GM12878 (cell line): ENCODE measurements around the gene PTPN14. TPM values are rescaled to one million over a fixed set of nuclear protein-coding genes. Genes with fewer than 3 reads are reported as not detected.
A peak's percentile ranks its signal among the peaks of the same experiment; 100 is the strongest.

Source experiments
- ATAC-seq: fragments of 200-7000 bp; cut with Tn5 transposase; 3 replicates; pipeline ENCODE4 v1.9.1; 2020; ENCODE audit warnings: mild to moderate bottlenecking, moderate library complexity
- BruUV-seq: library from RNA; stranded (reverse); fragments of 400-500 nt; replicated peaks from 2 replicates; lab custom pipeline; 2021; lab: Mats Ljungman, UMichigan
- CTCF ChIA-PET: fragments of 300-600 bp; sonication (Branson Sonifier 250); formaldehyde crosslinking; extraction: SDS; loops from one replicate; lab custom pipeline; 2021; ENCODE audit warnings: inconsistent platforms; lab: Yijun Ruan, JAX
- POLR2A ChIA-PET: fragments of 350-600 bp; formaldehyde crosslinking; extraction: SDS; loops from one replicate; lab custom pipeline; 2021; ENCODE audit warnings: inconsistent platforms; lab: Charles Lee
- RAD21 ChIA-PET: fragments of 300-600 bp; sonication (Branson Sonifier 250); formaldehyde crosslinking; loops from one replicate; lab custom pipeline; 2023; ENCODE audit warnings: antibody characterized with exemption; ENCODE audit not compliant: unreplicated experiment; lab: Charles Lee
- SMC1A ChIA-PET: fragments of 300-600 bp; sonication (Branson Sonifier 250); formaldehyde crosslinking; loops from one replicate; lab custom pipeline; 2023; ENCODE audit not compliant: unreplicated experiment, uncharacterized antibody; lab: Charles Lee
- DNase-seq: peaks from one replicate; pipeline ENCODE4 v3.0.0-alpha.2; 2011; ENCODE audit warnings: low read depth, low spot score
- FAIRE-seq: peaks from 3 replicates; lab custom pipeline; 2011; peaks lifted over from hg19 to GRCh38; lab: Jason Lieb, UNC
- H2AFZ ChIP-seq: 2 replicates; pipeline ENCODE4 v1.6.0; 2011; ENCODE audit warnings: low read depth, low read length, control low read depth; ENCODE audit not compliant: control insufficient read depth
- H3K27ac ChIP-seq: 2 replicates; pipeline ENCODE4 v1.5.1; 2011; ENCODE audit warnings: control low read depth; ENCODE audit not compliant: control insufficient read depth, insufficient read depth
- H3K27me3 ChIP-seq, 2 experiments: replicated peaks in 1 of 2; 2 replicates each; pipeline versions ENCODE4 v1.6.0 to v1.6.1; 2011; ENCODE audit warnings: low read length in 1 of 2; ENCODE audit not compliant: control insufficient read depth in 2 of 2, insufficient read depth in 2 of 2
- H3K36me3 ChIP-seq, 2 experiments: 2 replicates each; pipeline ENCODE4 v1.5.1; 2011; ENCODE audit warnings: low read length in 1 of 2; ENCODE audit not compliant: control insufficient read depth in 2 of 2, insufficient read depth in 2 of 2
- H3K4me1 ChIP-seq: 2 replicates; pipeline ENCODE4 v1.6.1; 2011; ENCODE audit warnings: mild to moderate bottlenecking, low read length, moderate library complexity, mixed read lengths; ENCODE audit not compliant: control insufficient read depth, insufficient read depth
- H3K4me2 ChIP-seq: 2 replicates; pipeline ENCODE4 v1.6.0; 2011; ENCODE audit warnings: control low read depth; ENCODE audit not compliant: control insufficient read depth, insufficient read depth
- H3K4me3 ChIP-seq: fragments of 200-600 bp; sonication (generic); 2 replicates; pipeline ENCODE4 v1.5.1; 2016
- H3K79me2 ChIP-seq: 2 replicates; pipeline ENCODE4 v1.6.0; 2011; ENCODE audit warnings: low read length; ENCODE audit not compliant: control insufficient read depth, insufficient read depth
- H3K9ac ChIP-seq: 2 replicates; pipeline ENCODE4 v1.8.0; 2011; ENCODE audit warnings: low read length, control low read depth, mixed read lengths; ENCODE audit not compliant: control insufficient read depth, insufficient read depth
- H3K9me3 ChIP-seq: replicated peaks from 3 replicates; pipeline ENCODE4 v1.5.1; 2011; ENCODE audit warnings: mild to moderate bottlenecking, low read length; ENCODE audit not compliant: control insufficient read depth, insufficient read depth
- H4K20me1 ChIP-seq: 2 replicates; pipeline ENCODE4 v1.6.0; 2011; ENCODE audit not compliant: control insufficient read depth, insufficient read depth
- ATF7 ChIP-seq: fragments of 450-650 bp; IDR thresholded peaks from 2 replicates; pipeline ENCODE4 v1.6.1; 2016; ENCODE audit warnings: low read depth, mild to moderate bottlenecking
- BCL11A ChIP-seq: IDR thresholded peaks from 2 replicates; pipeline ENCODE4 v1.6.1; 2011; ENCODE audit warnings: low read depth, low read length
- BCL3 ChIP-seq: IDR thresholded peaks from 2 replicates; pipeline ENCODE4 v1.6.1; 2011; ENCODE audit warnings: borderline replicate concordance, low read depth, mild to moderate bottlenecking, moderate library complexity, low read length; ENCODE audit not compliant: insufficient read depth, poor library complexity, severe bottlenecking
- CREM ChIP-seq: IDR thresholded peaks from 2 replicates; pipeline ENCODE4 v1.6.1; 2014; ENCODE audit warnings: antibody characterized with exemption, low read depth
- EED ChIP-seq: sonication (generic); IDR thresholded peaks from 2 replicates; pipeline ENCODE4 v1.6.1; 2016; ENCODE audit warnings: antibody characterized with exemption, low read depth
- ETV6 ChIP-seq, 2 experiments: fragments of 450-650 bp in 1 of 2; IDR thresholded peaks in 1 of 2; conservative IDR thresholded peaks in 1 of 2; 2 replicates each; pipeline ENCODE4 v1.6.1; 2014; ENCODE audit warnings: antibody characterized with exemption in 1 of 2, borderline replicate concordance in 1 of 2, low read depth in 1 of 2, mild to moderate bottlenecking in 1 of 2, moderate library complexity in 1 of 2
- IKZF1 ChIP-seq: fragments of 450-650 bp; conservative IDR thresholded peaks from 2 replicates; pipeline ENCODE4 v1.6.1; 2017; ENCODE audit warnings: antibody characterized with exemption, mild to moderate bottlenecking
- JUNB ChIP-seq: IDR thresholded peaks from 2 replicates; pipeline ENCODE4 v1.6.1; 2016; ENCODE audit warnings: antibody characterized with exemption, mild to moderate bottlenecking
- MEF2B ChIP-seq: fragments of 450-650 bp; IDR thresholded peaks from 2 replicates; pipeline ENCODE4 v1.6.1; 2018; ENCODE audit warnings: mild to moderate bottlenecking, moderate library complexity; ENCODE audit not compliant: partially characterized antibody, poor library complexity, severe bottlenecking
- MYC ChIP-seq: IDR thresholded peaks from 2 replicates; pipeline ENCODE4 v1.6.1; 2011; ENCODE audit warnings: mild to moderate bottlenecking, low read length, moderate library complexity, inconsistent platforms; ENCODE audit not compliant: insufficient read depth, insufficient replicate concordance, insufficient read length, severe bottlenecking
- NFIC ChIP-seq: IDR thresholded peaks from 2 replicates; pipeline ENCODE4 v1.6.1; 2012; ENCODE audit warnings: low read depth, mild to moderate bottlenecking, inconsistent platforms, low read length, moderate library complexity
- RAD51 ChIP-seq: fragments of 450-650 bp; IDR thresholded peaks from 2 replicates; pipeline ENCODE4 v1.6.1; 2016; ENCODE audit warnings: moderate library complexity, mild to moderate bottlenecking, inconsistent platforms
- RUNX3 ChIP-seq: IDR thresholded peaks from 2 replicates; pipeline ENCODE4 v1.6.1; 2012; ENCODE audit warnings: low read length, inconsistent platforms
- WGBS: methylation state at CpG from one replicate; pipeline ENCODE4 v1.1.6; 2016; ENCODE audit warnings: low lambda C conversion rate; ENCODE audit not compliant: insufficient replicate concordance, insufficient coverage; ENCODE audit errors: missing lambda C conversion rate; 5-methylcytosine and 5-hydroxymethylcytosine counted together
- in situ Hi-C: fragments of 300-500 bp; cut with MboI; formaldehyde crosslinking; loops from 9 replicates; pipeline ENCODE4 v1.14.3; 2018; ENCODE audit warnings: mixed read lengths
- intact Hi-C: fragments of 100-400 bp; cut with micrococcal nuclease; formaldehyde crosslinking; loops from one replicate; pipeline ENCODE4 v1.14.2; 2022; ENCODE audit not compliant: unreplicated experiment
- polyA plus RNA-seq, 11 experiments: library from polyadenylated mRNA; depleted of rRNA in 4 of 11; unstranded in 6 of 11; stranded (reverse) in 5 of 11; fragments of >200 nt; fragmentation: Nextera tagmentation in 4 of 11; fragmentation: Illumina TruSeq in 1 of 11; extraction: Ambion mirVana in 4 of 11; extraction: Trizol in 1 of 11; gene quantifications; 1 replicate in 1 of 11; 2 replicates in 10 of 11; pipeline versions ENCODE4 v1.2.1 to v1.2.3, GENCODE V29; 2011 to 2016; ENCODE audit warnings: inconsistent platforms in 2 of 11, missing spikeins in 2 of 11, low read depth in 1 of 11
- total RNA-seq, 4 experiments: library from RNA; depleted of rRNA in 3 of 4; stranded (reverse); fragments of >200 nt in 3 of 4; fragmentation: Illumina TruSeq in 1 of 4; extraction: Trizol in 1 of 4; gene quantifications; 2 replicates each; pipeline versions ENCODE4 v1.2.1 to v1.2.3, GENCODE V29; 2013 to 2021

The PTPN14 gene
- total and polyA plus RNA-seq, 10 of the 15 experiments (the other 5 are each of a cell fraction or from before 2014, with no cell fraction given): 0.05 to 5.1 (median 0.44) TPM

GRCh38 chr1:214318356-214318755, 233.0 kb downstream of the PTPN14 start:
- in situ Hi-C loops: no loop called here
- no peaks in the 10 kb centered on the region for H3K79me2 ChIP-seq
- peak overlapping the region; percentile 6; the same call in 1 of the 2 replicates for H3K4me3 ChIP-seq
- H3K4me2 ChIP-seq: peak overlapping the region; percentile 23; the same call in 1 of the 2 replicates
- ChIA-PET CTCF (interaction anchor here (0.6 to 9.2 kb wide), 7 partner anchors 12 to 678 kb away, joined by 3 to 132 read pairs (median 3); no protein-coding TSS in a partner anchor), SMC1A (interaction anchor here (0.8 to 3.9 kb wide), 9 partner anchors 9 to 262 kb away, joined by 3 to 31 read pairs (median 4); no protein-coding TSS in a partner anchor), RAD21 (interaction anchor here (1.0 to 3.2 kb wide), 6 partner anchors 10 to 60 kb away, joined by 3 to 17 read pairs (median 5); partner anchors contain the start of gene SMYD2), POLR2A (no interaction called here)
- H3K9ac ChIP-seq: no peak overlapping the region
- FAIRE-seq (no peak), ATAC-seq (peak; percentile 16; the same call in 2 of the 3 replicates), DNase-seq (no peak)
- WGBS: 18% methylated on average over 6 of the region's 6 CpGs
- H3K9me3 ChIP-seq: no peaks in the 10 kb centered on the region
- peaks cover 9% of the 10 kb centered on the region for H3K4me1 ChIP-seq
- no TSS peak for BruUV-seq
- intact Hi-C loops: no loop called here
- TF ChIP-seq RUNX3 (peak; percentile 78), BCL3 (peak; percentile 70), MEF2B (no peak), ATF7 (no peak), EED (peak; percentile 87), RAD51 (no peak), NFIC (peak; percentile 60; the same call in 1 of the 2 replicates), IKZF1 (peak; percentile 42), ETV6 (conservative IDR thresholded peaks at IDR 0.05 in 1 of 2, IDR thresholded peaks at IDR 0.05 in 1 of 2; ENCODE audit: borderline replicate concordance in 1 of 2, low read depth in 1 of 2) (0 out of 4 replicates have a peak, but pooled peaks of 1 of the 2 experiments have one; percentile 37), BCL11A (peak; percentile 30; the same call in 1 of the 2 replicates), CREM (peak; percentile 72; the same call in 1 of the 2 replicates), MYC (no peak), JUNB (peak; percentile 79)
- no peak overlapping the region; the same call in 1 of the 2 replicates for H2AFZ ChIP-seq
- H4K20me1 ChIP-seq: no peaks in the 10 kb centered on the region
- H3K27me3 ChIP-seq: no peaks in the 10 kb centered on the region
- no peak overlapping the region; the same call in 1 of the 2 replicates for H3K27ac ChIP-seq
- peaks cover 3% of the 10 kb centered on the region in 2 experiments; a peak in 2 of 4 replicates for H3K36me3 ChIP-seq
